Endothelial cell of umbilical vein (primary cell): ENCODE results near the gene POMGNT2. TPM values are rescaled to one million over a fixed set of nuclear protein-coding genes. Genes with fewer than 3 reads are reported as not detected.
"Not testable (repeated sequence)": the region's sequence is repeated elsewhere in the genome, so short reads cannot be mapped to it uniquely, and the experiment has no call there.

Experiments
- BruUV-seq: library from RNA; stranded (reverse); fragments of 400-500 nt; replicated peaks from 2 replicates; lab custom pipeline; 2021; lab: Mats Ljungman, UMichigan
- CTCF ChIA-PET: fragments of 300-600, 350-600 bp; sonication (Branson Sonifier 250); formaldehyde crosslinking; loops from one replicate; lab custom pipeline; 2021; ENCODE audit warnings: antibody characterized with exemption, inconsistent platforms; lab: Charles Lee
- POLR2A ChIA-PET: fragments of 300-600, 350-600 bp; sonication (Branson Sonifier 250); formaldehyde crosslinking; loops from one replicate; lab custom pipeline; 2021; ENCODE audit warnings: antibody characterized with exemption, inconsistent platforms; lab: Charles Lee
- DNase-seq: peaks from one replicate; pipeline ENCODE4 v3.0.0-alpha.2; 2011; ENCODE audit warnings: low read depth, low spot score
- FAIRE-seq: peaks from 2 replicates; lab custom pipeline; 2011; peaks lifted over from hg19 to GRCh38; lab: Jason Lieb, UNC
- H2AFZ ChIP-seq: 2 replicates; pipeline ENCODE4 v1.6.0; 2012; ENCODE audit warnings: low read depth, low read length, control low read depth, inconsistent platforms
- H3K27ac ChIP-seq: 2 replicates; pipeline ENCODE4 v1.5.1; 2011; ENCODE audit warnings: low read depth, mild to moderate bottlenecking, control low read depth, low read length, moderate library complexity; ENCODE audit not compliant: insufficient read depth
- H3K27me3 ChIP-seq, 2 experiments: 2 replicates each; pipeline versions ENCODE4 v1.6.0 to v1.6.1; 2011; ENCODE audit warnings: low read length in 2 of 2, mixed read lengths in 1 of 2; ENCODE audit not compliant: control insufficient read depth in 2 of 2, insufficient read depth in 2 of 2
- H3K36me3 ChIP-seq, 2 experiments: 2 replicates in 1 of 2; 3 replicates in 1 of 2; pipeline ENCODE4 v1.5.1; 2011; ENCODE audit warnings: low read length in 2 of 2, mild to moderate bottlenecking in 1 of 2, moderate library complexity in 1 of 2; ENCODE audit not compliant: control insufficient read depth in 2 of 2, insufficient read depth in 2 of 2; ENCODE audit errors: extremely low read depth in 1 of 2
- H3K4me1 ChIP-seq: 3 replicates; pipeline ENCODE4 v1.5.1; 2011; ENCODE audit warnings: mild to moderate bottlenecking, low read length; ENCODE audit not compliant: control insufficient read depth, insufficient read depth; ENCODE audit errors: extremely low read depth
- H3K4me2 ChIP-seq: 2 replicates; pipeline ENCODE4 v1.6.1; 2011; ENCODE audit warnings: low read length, control low read depth, mixed read lengths; ENCODE audit not compliant: insufficient read depth
- H3K4me3 ChIP-seq, 3 experiments: fragments of 200-600 bp in 1 of 3; sonication (generic), shearing (Covaris generic) in 1 of 3; replicated peaks in 1 of 3; 2 replicates each; pipeline ENCODE4 v1.5.1; 2011 to 2016; ENCODE audit warnings: control low read depth in 3 of 3, low read length in 3 of 3, mild to moderate bottlenecking in 2 of 3, inconsistent platforms in 1 of 3, low read depth in 1 of 3, moderate library complexity in 1 of 3; ENCODE audit not compliant: insufficient read depth in 1 of 3
- H3K79me2 ChIP-seq: 2 replicates; pipeline ENCODE4 v1.6.0; 2012; ENCODE audit warnings: low read length, inconsistent platforms; ENCODE audit not compliant: control insufficient read depth, insufficient read depth
- H3K9ac ChIP-seq: replicated peaks from 2 replicates; pipeline ENCODE3; 2011; ENCODE audit warnings: low read length, control low read depth; ENCODE audit not compliant: insufficient read depth; ENCODE audit errors: extremely low read depth
- H3K9me1 ChIP-seq: replicated peaks from 3 replicates; pipeline ENCODE4 v1.6.0; 2011; ENCODE audit warnings: mild to moderate bottlenecking, low read length; ENCODE audit not compliant: control insufficient read depth, insufficient read depth; ENCODE audit errors: extremely low read depth
- H3K9me3 ChIP-seq: replicated peaks from 2 replicates; pipeline ENCODE4 v1.5.1; 2012; ENCODE audit warnings: low read length, inconsistent platforms; ENCODE audit not compliant: control insufficient read depth, insufficient read depth
- H4K20me1 ChIP-seq: replicated peaks from 2 replicates; pipeline ENCODE3; 2011; ENCODE audit warnings: mild to moderate bottlenecking, low read length; ENCODE audit not compliant: control insufficient read depth, insufficient read depth; ENCODE audit errors: extremely low read depth
- EZH2 ChIP-seq: IDR thresholded peaks from 2 replicates; pipeline ENCODE4 v1.6.1; 2012; ENCODE audit warnings: borderline replicate concordance, low read depth, mild to moderate bottlenecking, moderate library complexity, low read length, inconsistent platforms; ENCODE audit not compliant: severe bottlenecking
- GATA2 ChIP-seq: IDR thresholded peaks from 2 replicates; pipeline ENCODE4 v1.7.0; 2011; ENCODE audit warnings: low read depth, mild to moderate bottlenecking, moderate library complexity, mixed read lengths, low read length; ENCODE audit not compliant: insufficient read length, insufficient read depth
- MYC ChIP-seq: IDR thresholded peaks from one replicate; pipeline ENCODE4 v1.6.1; 2011; ENCODE audit warnings: mild to moderate bottlenecking, low read depth, low read length
- POLR2AphosphoS5 ChIP-seq: IDR thresholded peaks from 2 replicates; pipeline ENCODE4 v1.6.1; 2012; ENCODE audit warnings: low read depth, mild to moderate bottlenecking, control low read depth, low read length, moderate library complexity; ENCODE audit not compliant: insufficient read depth
- dilution Hi-C: fragments of 300-500 bp; cut with MboI; formaldehyde crosslinking; loops from one replicate; pipeline ENCODE4 v1.15.0; 2019; ENCODE audit warnings: low sequenced_read_pairs; ENCODE audit not compliant: extremely low pct_ligation_motif_present
- intact Hi-C: fragments of 100-400 bp; cut with micrococcal nuclease; formaldehyde crosslinking; loops from one replicate; pipeline ENCODE4 v1.10.0; 2022
- polyA plus RNA-seq, 4 experiments: library from polyadenylated mRNA; depleted of rRNA in 3 of 4; stranded (reverse) in 3 of 4; unstranded in 1 of 4; fragments of >200 nt; gene quantifications; 2 replicates each; pipeline versions ENCODE4 v1.2.1 to v1.2.3, GENCODE V29; 2011 to 2012; ENCODE audit warnings: missing spikeins in 1 of 4
- total RNA-seq: library from RNA; stranded (reverse); gene quantifications from 2 replicates; pipeline ENCODE4 v1.2.3, GENCODE V29; 2021
- TF ChIP-seq, protein P1 (sequence below): IDR thresholded peaks from 2 replicates; pipeline ENCODE4 v1.6.1; 2011; ENCODE audit not compliant: insufficient read depth, insufficient read length
- TF ChIP-seq, protein P2 (sequence below), 2 donors: IDR thresholded peaks; 1 replicate in 1 of 2; 2 replicates in 1 of 2; pipeline ENCODE4 v1.5.1; 2011; ENCODE audit warnings: low read length in 2 of 2, mild to moderate bottlenecking in 2 of 2, moderate library complexity in 2 of 2, control low read depth in 1 of 2, inconsistent platforms in 1 of 2, low read depth in 1 of 2; ENCODE audit not compliant: insufficient read depth in 1 of 2; ENCODE audit errors: extremely low read depth in 1 of 2

Gene POMGNT2
- total and polyA plus RNA-seq, 2 donors (not counting 3 experiments of a cell fraction or from before 2014, with no cell fraction given), result 6.4 to 16.3 TPM

DNA sequence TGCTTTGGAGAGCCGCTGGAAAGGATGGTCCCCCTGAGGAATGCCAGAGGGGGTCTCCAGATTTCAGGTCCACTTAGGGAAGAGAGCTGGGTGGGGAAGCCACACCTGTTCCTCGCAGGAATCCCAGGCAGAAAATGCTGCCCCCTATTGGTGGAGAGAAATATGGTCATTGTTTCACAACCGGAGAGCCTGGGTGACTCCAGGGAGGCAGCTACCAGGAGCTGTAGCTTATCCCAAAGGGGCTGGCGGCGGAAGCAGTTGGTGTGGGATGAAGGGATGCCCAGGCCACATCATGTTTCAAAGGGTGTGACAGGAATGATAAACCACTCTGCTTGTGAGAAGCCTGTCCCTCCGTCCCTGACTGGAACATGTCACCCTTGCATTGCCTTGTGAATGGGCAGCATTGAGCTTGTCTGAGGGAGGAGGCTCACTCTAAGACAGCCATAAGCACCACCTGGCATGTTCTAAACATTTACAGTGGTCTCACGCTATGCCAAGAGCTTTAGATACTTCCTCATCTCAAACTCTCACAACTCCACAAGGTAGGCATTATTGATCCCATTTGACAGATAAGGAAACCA is 34.5 kb downstream of the POMGNT2 start:
- H3K79me2 ChIP-seq, result no peaks in the 10 kb centered on the region
- no peak overlapping the region for H3K27ac ChIP-seq
- no peak overlapping the region for H2AFZ ChIP-seq
- intact Hi-C loops, result no loop called here
- no peak overlapping the region for H3K4me3 ChIP-seq
- BruUV-seq, result no TSS peak
- ChIA-PET POLR2A (no interaction called here), CTCF (interaction anchor here (1.1 to 1.4 kb wide), 2 partner anchors 9 to 14 kb away, joined by 4 to 6 read pairs; no protein-coding TSS in a partner anchor)
- TF ChIP-seq MYC, result no peak
- TF ChIP-seq, protein P1, sequence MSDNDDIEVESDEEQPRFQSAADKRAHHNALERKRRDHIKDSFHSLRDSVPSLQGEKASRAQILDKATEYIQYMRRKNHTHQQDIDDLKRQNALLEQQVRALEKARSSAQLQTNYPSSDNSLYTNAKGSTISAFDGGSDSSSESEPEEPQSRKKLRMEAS, result no peak
- TF ChIP-seq, protein P2, sequence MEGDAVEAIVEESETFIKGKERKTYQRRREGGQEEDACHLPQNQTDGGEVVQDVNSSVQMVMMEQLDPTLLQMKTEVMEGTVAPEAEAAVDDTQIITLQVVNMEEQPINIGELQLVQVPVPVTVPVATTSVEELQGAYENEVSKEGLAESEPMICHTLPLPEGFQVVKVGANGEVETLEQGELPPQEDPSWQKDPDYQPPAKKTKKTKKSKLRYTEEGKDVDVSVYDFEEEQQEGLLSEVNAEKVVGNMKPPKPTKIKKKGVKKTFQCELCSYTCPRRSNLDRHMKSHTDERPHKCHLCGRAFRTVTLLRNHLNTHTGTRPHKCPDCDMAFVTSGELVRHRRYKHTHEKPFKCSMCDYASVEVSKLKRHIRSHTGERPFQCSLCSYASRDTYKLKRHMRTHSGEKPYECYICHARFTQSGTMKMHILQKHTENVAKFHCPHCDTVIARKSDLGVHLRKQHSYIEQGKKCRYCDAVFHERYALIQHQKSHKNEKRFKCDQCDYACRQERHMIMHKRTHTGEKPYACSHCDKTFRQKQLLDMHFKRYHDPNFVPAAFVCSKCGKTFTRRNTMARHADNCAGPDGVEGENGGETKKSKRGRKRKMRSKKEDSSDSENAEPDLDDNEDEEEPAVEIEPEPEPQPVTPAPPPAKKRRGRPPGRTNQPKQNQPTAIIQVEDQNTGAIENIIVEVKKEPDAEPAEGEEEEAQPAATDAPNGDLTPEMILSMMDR (IDR thresholded peaks at IDR 0.05; ENCODE audit: extremely low read depth in 1 of 2, insufficient read depth in 1 of 2, low read depth in 1 of 2, low read length in 2 of 2), result peak; percentile 39 to 46
- TF ChIP-seq EZH2, result no peak
- TF ChIP-seq GATA2, result no peak
- no peak for TF ChIP-seq POLR2AphosphoS5
- dilution Hi-C loops, result no loop called here
- H3K9me1 ChIP-seq, result no peaks in the 10 kb centered on the region
- no peaks in the 10 kb centered on the region for H3K36me3 ChIP-seq
- H3K9ac ChIP-seq, result no peak overlapping the region
- no peak for DNase-seq
- no peak overlapping the region for H3K4me2 ChIP-seq
- no peaks in the 10 kb centered on the region for H3K9me3 ChIP-seq
- H3K4me1 ChIP-seq, result no peaks in the 10 kb centered on the region
- no peaks in the 10 kb centered on the region for H4K20me1 ChIP-seq
- no peak for FAIRE-seq
- peaks cover 0 to 2% of the 10 kb centered on the region in 2 experiments for H3K27me3 ChIP-seq

DNA sequence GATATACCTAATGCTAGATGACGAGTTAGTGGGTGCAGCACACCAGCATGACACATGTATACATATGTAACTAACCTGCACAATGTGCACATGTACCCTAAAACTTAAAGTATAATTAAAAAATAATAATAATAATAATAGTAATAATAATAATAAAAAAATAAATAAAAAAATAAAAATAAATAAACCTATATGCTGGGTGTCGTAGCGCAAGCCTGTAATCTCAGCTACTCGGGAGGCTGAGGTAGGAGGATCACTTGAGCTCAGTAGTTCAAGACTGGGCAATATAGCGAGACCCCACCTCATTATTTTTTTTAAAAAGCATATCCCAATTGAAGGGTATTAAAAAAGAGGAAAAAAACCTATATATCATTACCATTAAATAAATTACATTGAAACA is 35.2 kb downstream of the POMGNT2 start:
- H3K4me3 ChIP-seq, H3K79me2 ChIP-seq, BruUV-seq, FAIRE-seq, H3K9ac ChIP-seq, H3K27me3 ChIP-seq, H3K4me1 ChIP-seq, H3K4me2 ChIP-seq, H3K36me3 ChIP-seq, dilution Hi-C loops, POLR2A ChIA-PET, H2AFZ ChIP-seq, intact Hi-C loops, H3K9me1 ChIP-seq, H3K27ac ChIP-seq, H4K20me1 ChIP-seq, H3K9me3 ChIP-seq, DNase-seq: not testable (repeated sequence)
- CTCF ChIA-PET, result interaction anchor here (1.4 kb wide), 1 partner anchor 10 kb away, joined by 6 read pairs; no protein-coding TSS in a partner anchor
